GM21723 (cell line): ENCODE measurements around the gene SDE2.
"Not testable (repeated sequence)": the region's sequence is repeated elsewhere in the genome, so short reads cannot be mapped to it uniquely, and the experiment has no call there.

Experiments
- ATAC-seq: cut with Tn5 transposase; IDR thresholded peaks from one replicate; pipeline ENCODE4 v1.9.1; 2021; ENCODE audit warnings: mild to moderate bottlenecking, moderate library complexity; ENCODE audit not compliant: unreplicated experiment

SDE2 gene

DNA sequence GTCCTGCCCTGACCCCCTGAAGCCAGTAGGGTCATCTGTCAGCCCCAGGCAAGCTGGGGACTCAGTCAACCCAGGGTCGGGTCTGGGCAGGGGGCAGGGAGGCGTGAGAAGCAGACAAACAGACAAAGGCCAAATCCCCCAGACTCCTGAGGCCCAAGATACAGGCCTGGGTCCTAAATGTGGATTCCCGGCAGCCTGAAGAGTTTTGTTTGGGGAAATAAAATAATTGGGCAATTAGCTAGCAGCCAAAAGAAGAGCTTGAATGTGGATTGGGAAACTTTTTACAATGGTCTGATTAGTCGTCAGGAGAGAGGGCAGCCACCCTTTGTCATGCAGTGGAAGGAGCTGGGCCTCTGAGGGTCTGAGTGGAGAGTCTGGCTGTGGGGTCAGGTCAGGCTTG, 53.6 kb downstream of the SDE2 start:
- ATAC-seq = no peak

GRCh38 chr1:225944951-225945350, 54.2 kb downstream of the SDE2 start:
- peak; percentile 52 for ATAC-seq

DNA sequence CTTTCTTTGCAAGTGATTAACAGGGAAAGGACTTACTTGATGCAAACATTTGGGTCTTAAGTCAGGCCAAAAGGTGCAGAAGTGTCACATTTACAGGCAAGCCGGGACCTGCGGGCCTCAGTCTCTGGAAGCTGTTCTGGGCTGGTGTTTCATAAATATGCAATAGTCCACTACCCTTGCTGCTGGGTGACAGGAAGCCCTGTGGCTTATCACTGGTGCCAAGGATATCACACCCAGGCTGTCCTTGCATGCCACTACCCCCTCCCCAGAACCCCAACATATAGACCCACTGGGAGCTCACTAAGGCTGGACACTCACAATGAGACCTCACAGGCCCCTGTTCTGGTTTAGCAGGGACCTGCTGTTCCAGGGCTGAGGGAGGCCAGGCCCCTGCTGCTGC, 54.8 kb downstream of the SDE2 start:
- ATAC-seq = no peak

- no peak for ATAC-seq
Observed at GRCh38 chr1:225943582-225943981, 55.6 kb downstream of the SDE2 start.

GRCh38 chr1:225942574-225942973, 56.6 kb downstream of the SDE2 start:
- peak; percentile 90 for ATAC-seq

- ATAC-seq = no peak
Observed at GRCh38 chr1:225941942-225942222, 57.3 kb downstream of the SDE2 start.

DNA sequence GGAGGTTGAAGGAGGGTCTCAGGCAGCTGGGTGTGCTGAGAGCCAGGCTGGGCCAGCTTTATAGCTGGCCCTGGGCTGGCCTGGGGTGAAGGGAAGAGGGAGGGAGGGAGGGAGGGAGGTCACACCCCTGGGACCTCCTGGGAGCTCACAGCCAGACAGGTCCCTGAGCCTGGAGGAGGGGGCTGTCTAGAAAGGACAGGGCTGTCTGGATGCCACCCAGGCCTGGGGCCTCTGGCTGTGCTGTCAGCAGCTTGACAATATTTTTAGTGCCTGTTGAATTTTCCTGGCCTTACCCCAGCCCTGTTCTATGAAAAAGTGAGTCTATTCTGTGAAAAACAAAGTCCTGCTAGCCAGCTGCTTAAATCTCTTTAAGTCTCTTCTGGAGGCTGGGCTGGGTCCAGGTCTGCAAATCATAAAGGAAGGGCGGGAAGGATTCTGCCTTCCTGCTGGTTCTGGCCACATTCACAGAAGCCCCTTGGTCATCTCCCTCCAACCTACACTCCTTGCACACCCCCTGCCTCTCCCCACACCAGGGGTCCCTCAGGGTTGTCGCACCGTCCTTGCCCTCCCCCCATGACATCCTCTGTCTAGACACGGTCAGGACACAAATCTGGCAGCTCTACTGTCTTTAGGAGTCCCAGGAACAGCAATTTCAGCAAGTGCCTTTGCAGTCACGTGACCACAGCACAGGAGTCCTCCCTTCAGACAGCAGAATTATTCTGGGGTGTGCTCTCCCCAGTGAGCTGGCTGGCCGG, 57.8 kb downstream of the SDE2 start, which contains the start of gene LEFTY2:
TSS of gene LEFTY2 (minus strand) at position 34 of the 755 bp plus-strand sequence. CDS start 80 bp downstream, outside the sequence.
- ATAC-seq = no peak

DNA sequence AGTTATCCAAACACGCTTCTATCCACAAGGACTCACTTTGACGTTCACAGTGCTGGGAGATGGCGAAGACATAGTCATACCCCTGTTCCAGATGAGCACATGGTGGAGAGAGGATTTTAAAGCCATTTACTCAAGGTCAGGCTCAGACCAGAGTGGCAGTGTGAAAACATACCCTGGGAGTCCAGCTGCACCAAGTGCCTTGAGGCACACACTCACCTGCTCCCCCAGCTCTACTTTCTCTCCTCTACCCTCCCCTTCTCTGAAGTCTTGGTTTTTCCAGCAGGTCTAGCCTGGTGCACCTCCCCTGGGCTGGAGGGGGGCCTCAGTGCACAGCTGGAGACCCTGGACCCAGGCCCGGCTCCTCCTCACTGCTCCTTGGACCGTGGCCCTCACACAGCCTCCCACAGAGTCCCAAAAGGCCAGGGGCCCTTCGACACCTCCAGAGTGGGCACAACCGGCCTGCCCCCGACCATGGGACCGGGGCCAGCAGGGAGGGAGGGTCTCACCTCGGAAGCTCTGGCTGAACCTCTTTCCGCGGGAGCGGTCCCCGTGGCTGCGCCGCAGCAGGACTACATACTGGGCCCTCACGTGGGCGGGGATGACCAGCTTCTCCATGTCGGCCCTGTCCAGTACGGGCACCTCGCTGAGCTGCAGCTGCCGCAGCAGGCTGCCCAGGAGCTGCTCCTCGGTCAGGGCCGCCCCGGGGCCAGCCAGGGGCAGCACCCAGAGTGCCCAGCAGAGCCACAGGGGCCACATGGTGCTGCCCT, 58.6 kb downstream of the SDE2 start:
- ATAC-seq = no peak

DNA sequence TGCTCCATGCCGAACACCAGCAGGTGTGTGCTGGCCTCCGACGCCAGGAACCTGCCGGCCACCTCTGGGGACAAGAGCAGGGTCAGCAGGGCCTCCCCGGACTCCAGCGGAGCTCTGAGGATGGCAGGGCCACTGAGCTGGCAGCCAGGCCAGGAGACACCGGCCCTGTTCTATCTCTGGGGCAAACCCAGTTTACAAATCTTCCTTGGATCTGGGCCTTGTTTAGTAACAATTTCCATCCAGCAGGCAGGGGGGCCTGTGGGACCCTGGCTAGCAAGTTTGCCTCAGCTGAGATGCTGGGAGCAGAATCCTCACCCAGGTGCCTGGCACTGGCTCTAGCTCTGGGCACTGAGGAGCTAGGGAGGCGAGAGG, 59.2 kb downstream of the SDE2 start:
- not testable (repeated sequence) for ATAC-seq

DNA sequence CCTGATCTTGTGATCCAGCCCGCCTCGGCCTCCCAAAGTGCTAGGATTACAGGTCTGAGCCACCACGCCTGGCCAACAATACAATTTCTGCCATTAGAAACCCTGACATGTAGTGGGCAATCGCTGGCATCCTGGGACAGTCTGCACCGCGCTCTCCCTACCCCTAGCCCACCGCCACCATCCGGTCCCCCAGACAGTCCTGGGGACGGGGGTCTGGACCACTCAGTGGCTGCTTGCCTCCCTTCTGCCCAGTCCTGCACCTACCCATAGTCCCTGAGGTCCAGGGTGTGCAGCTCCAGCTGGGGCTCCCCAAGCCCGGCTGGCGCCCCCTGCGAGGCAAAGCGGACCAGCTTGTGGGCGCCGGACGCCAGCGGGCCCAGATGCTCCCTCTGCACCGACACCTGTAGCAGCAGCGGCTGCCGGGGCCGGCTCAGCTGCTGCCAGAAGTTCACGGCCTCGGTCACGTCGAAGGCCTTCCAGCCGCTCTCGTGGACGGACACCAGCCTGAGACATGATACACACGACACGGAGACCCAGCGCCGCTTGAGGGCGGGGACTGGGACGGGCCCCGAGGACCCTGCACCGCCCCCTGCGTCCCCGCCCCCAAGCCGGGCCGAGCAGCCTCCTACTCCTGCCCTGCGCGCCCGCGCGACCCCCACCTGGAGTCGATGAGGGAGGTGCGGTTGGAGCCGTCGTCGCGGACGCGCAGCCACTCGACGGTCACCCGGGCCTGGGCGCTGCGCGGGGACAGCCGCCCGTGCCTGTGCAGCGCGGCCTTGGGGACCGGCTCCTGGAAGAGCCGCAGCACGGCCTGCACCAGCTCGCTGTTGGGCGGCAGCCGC, 59.8 kb downstream of the SDE2 start:
- ATAC-seq = not testable (repeated sequence)

DNA sequence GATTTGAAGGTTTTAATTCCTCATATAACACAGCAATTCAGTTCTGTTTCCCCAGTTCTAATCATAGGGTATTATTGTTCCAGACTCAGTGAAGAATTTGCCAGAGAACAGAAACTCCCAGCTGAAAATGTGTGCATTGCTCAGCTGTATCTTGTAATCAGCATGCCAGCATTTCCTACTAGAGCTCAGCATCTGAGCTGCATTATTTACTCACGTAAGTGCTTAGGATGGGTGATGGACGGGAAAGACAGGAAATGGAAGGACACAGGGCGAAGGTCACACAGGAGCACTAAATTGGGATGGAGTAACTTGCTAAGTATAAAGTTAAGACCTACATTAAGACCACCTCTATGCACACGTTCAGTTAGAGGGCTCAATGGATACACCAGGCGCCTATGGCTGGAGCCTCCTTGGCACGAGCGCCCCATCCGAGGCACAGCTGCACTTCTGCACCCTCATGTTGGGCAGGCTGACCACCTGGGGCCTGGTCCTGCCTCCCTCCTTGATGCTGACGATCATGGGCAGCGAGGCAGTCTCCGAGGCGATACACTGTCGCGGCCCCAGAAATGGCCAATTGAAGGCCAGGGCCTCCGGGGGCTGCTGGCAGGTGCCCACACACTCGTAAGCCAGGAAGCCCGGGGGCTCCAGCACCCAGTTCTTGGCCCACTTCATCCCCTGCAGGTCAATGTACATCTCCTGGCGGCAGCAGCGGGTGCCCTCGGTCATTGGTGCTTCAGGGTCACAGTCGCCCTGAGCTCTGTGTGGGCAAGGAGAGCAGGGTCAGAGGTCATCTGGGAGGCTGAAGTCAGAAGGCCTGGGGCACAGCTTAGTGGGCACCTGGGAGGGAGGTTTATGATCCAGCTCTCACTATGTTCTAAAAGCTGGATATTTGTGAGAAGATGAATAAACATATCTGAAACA, 61.8 kb downstream of the SDE2 start:
- ATAC-seq = no peak

DNA sequence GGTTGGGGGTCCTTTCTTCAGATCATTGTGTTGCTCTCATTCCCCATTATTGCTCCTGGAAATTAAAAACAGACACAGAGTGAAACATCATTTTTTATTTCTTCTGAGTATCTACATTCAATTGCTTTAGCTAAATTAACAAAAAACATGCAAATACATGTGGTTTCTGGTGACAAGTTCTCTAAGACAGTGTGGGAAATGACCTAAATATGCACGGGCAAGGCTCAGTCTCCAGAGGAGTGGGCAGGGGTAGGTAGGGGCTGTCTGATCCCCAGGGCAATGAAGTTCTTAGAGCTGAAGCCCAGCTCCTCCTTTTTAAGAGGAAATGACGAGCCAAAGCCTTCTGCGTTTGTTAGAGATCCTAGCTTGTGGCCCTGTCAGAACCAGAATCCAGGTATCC, 62.6 kb downstream of the SDE2 start:
- ATAC-seq = no peak

- ATAC-seq = not testable (repeated sequence)
Observed at GRCh38 chr1:225936086-225936485, 63.1 kb downstream of the SDE2 start.

GRCh38 chr1:225934711-225935110, 64.4 kb downstream of the SDE2 start:
- ATAC-seq = no peak

- no peak for ATAC-seq
Observed at GRCh38 chr1:225933072-225933471, 66.1 kb downstream of the SDE2 start.
